GM18511 (cell line): Measurements from ENCODE around the gene TSPO2.
"Not testable (repeated sequence)": the region's sequence is repeated elsewhere in the genome, so short reads cannot be mapped to it uniquely, and the experiment has no call there.

Experiments used
- ATAC-seq: cut with Tn5 transposase; IDR thresholded peaks from one replicate; pipeline ENCODE4 v1.9.1; 2021; ENCODE audit warnings: mild to moderate bottlenecking, moderate library complexity; ENCODE audit not compliant: unreplicated experiment

Gene TSPO2, protein sequence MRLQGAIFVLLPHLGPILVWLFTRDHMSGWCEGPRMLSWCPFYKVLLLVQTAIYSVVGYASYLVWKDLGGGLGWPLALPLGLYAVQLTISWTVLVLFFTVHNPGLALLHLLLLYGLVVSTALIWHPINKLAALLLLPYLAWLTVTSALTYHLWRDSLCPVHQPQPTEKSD

DNA sequence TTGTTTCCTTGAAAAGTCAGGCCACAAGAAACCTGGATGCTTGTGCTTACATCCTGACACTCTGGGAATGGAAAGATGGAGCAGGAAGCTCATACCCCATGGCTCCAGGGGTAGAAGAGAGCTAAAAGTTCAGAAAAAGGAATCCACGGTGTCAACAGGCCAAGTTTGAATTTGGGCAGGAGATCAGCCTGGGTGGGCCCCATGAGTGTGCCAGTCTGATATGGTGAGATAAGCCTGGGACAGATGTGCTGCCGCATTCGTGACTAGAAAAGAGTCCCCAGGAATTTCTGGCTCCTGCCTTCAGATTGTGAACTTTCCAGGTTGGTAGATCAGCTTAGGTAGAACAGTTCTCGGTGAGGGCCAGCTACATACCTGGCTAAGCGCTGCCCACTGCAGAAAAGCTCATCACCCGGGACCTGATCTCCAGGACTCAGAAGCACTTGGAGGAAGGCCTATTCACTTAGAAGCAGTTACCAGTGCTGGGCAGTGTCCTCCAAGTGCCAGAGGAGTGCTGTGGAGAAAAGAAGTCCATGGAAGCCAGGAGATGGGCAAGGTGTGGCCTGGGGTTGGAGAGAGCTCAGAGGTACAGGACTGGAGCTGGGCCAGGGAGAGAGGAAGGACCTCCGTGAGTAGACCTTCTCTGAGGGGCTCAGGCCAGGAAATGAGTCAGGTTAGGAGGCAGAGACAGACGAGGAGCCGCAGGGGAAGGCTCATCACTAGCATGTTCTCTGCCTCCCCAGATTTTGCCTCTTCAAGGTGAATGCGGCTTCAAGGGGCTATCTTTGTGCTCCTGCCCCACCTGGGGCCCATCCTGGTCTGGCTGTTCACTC, at the start of gene TSPO2:
Gene TSPO2 (plus strand): TSS at position 242 of the 830 bp plus-strand sequence. CDS start 519 bp downstream, at position 761.
- ATAC-seq: no peak

DNA sequence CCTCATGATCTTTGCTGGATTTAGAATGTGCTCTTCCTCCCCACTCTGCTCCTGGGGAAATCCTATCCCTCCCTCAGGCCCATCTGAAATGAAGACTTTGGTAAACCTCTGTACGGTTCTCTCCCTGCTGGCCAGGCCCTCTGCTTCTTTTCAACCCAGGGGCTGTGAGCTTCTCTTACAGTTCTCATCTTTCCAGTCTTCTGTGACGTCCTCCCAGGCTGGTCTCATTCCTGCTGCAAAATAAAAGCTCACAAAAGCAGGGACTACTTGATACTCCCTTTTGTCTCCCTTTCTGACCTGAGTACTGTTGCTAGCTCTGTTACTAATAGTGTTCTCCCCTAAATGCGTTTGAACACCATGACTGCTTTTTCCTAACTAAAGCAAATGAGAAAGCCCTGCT, 49.5 kb upstream of the TSPO2 start:
- no peak for ATAC-seq

DNA sequence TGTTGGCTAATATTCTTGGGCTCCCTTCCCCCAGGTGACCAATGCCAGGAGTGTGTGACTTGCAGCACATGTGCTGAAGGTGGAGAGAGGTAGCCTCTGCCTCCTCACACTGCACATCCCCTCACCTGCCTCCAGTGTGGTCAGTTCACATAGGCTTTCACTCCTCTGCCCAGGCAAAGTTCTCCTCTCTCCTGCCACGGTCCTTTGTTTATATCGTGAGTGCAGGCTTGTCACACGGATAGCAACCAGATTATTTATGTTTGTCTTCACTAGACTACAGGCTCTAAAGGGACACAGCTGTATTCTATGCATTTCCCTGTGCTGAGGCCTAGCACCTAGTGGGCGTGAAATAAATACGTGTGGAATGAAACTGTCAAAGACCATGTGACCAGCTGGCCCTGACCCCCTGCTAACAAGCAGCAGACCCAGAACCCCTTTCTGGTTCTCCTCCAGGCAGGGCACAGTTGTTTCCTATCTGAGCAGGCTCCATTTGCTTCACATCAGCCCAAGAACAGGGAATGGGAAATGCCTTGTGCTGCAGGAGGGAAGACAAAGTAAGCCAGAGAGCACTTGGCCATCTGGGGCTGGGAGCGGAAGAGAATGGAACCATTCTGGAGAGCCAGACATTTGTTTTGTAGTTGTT, 45.6 kb upstream of the TSPO2 start:
- no peak for ATAC-seq

DNA sequence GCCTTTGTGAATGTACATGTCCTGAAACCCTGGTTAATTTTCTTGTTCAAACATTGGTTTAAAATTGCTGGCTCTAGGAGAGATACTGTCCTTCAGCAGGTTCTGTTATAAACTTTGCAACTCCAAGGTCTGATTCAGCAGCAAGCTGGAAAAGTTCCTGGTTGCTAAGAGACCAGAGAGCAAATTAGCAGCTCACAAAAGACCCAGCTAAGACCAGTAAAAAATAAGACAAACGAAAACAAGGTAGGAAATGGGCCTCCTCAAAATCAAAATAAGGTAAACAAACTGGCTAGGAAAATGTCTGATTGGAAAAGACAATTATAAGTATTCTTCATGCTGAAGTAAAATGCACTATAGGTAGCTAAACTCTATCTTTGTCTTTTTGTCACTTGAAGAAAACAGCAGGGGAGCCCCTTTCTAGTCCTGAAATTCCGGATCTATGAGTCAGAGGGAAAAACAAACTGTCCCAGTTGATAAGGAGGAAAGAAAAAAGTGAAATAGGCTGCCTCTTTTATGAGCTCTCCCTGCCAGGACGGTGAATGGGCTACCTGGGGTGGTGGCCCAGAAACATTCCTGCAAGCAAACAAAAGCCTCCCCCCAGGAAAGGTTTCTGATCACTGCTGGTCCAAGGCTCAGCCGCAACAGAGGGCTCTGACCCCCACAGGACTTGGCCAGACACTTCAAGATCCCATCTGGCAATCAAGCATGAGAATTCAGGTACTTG, 44.9 kb upstream of the TSPO2 start:
- no peak for ATAC-seq

DNA sequence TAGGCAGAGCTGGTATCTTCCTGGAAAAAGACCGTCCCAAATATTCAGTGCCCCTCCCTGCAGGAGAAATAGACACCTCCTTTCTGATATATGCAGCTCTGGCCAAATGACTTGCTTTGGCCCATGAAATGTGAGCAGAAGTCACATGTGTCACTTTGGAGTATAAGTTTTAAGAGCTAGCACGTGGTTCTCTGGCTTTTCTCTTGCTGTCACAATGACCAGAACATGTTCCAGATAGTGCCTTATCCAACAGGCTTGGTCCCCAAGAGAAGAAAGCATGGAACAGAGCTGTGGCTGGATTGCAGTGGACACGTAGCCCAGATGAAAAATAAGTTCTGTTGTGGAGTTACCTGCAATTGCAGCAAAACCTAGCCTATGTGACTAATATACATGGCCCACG, 43.6 kb upstream of the TSPO2 start:
- ATAC-seq: no peak

DNA sequence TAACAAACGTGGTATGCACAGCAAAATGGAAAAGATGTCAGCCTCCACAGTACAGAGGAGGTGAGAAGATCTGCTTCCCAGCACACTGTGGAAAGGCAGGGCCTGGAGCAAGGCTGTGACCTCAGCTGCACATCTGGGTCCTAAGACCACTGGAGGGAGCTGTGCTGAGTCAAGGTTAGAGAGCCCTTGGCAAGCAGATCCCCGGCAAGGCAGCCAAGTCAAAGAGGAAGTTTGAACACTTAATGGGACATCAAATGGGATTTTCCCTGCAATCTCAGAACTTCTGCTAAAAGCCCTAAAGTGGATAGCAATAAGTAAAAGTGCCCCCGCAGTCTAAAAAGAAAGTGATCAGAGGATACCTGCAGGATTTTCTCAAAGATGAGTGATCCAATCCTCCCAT, 42.7 kb upstream of the TSPO2 start:
- ATAC-seq: no peak

DNA sequence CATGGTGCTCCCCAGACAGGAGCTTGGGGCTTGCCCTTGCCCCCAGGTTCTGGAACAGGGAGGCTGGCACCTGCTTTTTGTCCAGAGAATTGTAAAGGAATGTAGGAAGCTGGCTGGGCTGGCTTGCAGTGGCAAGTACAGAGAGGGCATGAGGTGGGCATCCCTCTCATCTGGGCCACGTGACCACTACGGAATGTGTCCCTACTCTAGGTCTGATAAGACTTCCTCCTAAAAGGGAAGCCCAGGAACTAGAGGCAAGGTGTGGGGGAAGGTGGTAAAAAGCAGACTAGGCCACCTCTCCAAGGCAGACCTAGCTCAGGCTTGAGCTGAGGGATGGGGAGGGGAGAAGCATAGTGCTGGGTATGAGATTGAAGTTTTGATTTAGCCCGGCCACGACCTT, 42.0 kb upstream of the TSPO2 start:
- no peak for ATAC-seq

DNA sequence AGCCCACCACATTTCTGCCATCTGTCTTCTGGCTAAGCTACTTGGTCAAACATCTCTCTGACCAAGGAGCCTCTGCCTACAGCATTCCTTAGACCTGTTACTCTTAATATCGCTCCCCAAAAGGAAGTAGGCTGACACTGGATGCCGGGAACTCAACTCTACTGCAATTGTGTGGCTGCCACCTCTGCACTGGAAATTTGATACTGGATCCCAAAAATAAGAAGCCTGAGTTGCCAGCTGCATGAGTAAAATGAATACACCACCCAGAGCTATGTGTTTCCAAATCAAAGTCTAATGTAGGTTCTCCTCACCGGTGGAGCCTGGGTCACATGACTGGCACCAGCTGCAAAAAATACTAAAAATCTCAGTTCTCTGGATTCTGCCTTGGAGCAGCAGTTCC, 40.1 kb upstream of the TSPO2 start:
- ATAC-seq: no peak

DNA sequence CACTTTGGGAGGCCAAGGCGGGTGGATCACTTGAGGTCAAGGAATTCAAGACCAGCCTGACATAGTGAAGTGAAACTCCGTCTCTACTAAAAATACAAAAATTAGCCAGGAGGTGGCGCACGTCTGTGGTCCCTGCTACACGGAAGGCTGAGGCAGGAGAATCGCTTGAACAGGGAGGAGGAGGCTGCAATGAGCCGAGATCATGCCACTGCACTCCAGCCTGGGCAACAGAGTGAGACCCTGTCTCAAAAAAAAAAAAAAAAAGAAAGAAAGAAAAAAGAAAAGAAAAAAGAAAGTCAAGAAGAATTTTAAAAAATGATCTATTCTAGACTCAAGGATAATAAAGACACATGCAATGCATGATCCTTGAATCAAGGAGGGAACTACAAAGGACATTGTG, 36.0 kb upstream of the TSPO2 start:
- ATAC-seq: peak; percentile 68

DNA sequence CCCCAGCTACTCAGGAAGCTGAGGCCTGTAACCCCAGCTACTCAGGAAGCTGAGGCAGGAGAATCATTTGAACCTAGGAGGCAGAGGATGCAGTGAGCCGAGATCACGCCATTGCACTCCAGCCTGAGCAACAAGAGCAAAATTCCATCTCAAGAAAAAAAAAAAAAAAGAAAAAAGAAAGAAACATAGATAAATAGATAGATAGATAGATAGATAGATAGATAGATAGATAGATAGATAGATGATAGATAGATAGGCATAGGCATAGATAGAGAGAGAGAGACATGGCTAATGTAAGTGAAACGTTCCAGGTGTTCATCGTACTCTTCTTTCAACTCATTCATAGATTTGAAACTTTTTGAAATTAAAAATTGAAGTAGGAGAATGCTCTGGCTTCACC, 35.3 kb upstream of the TSPO2 start:
- ATAC-seq: not testable (repeated sequence)

DNA sequence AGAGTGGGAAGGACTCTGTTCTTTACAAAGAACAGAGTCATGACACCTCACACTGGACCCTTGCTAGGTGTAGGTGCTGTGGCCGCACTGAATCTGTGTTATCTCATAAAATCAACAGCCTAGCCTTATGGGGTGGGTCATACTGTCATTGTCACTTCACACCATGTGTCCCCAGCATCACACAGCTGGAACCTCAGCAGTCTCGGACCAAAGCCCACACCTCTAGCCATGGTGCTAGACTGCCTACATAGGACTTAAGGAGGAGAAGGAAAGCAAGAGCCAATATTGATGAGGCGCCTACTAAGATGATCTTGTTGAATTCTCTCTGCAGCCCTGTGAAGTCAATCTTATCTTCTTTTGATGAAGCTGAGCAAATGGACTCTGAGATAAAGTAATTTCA, 34.3 kb upstream of the TSPO2 start:
- no peak for ATAC-seq

DNA sequence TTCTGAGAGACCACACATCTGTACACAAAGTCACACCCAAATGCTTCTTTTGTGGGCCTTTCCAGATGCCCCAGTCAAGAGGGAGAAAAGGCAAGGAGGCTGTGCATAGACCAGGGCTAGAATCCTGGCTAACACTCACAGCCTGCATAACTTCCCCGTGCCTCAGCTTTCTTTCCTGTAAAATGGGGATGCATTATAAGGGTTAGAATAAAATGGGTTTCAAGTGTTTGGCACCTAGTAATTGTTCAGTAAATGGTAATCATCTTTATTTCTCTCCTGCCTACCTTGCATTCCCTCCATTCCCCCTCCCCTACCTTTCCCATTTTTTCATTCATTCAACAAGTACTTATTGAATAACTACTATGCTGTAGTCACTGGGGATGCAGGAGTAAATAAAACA, 32.6 kb upstream of the TSPO2 start:
- no peak for ATAC-seq

DNA sequence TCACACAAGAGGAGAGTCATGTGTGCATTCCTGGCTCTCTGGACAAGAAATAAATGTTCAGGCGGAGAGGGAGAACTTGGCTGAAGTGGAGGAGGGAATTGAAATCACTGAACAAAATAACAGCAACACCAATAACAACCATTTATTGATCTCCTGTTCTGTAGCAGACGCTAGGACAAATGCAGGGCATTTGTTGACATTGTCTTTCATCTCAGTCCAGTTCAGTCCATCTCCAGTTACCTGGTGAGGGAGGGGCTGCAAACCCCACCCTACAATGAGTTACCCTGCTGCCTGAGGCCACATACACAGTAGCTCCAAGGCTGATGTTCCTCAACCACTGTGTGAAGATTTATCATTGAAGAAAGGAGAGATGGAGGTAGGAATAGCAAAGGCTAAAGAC, 30.6 kb upstream of the TSPO2 start:
- no peak for ATAC-seq

DNA sequence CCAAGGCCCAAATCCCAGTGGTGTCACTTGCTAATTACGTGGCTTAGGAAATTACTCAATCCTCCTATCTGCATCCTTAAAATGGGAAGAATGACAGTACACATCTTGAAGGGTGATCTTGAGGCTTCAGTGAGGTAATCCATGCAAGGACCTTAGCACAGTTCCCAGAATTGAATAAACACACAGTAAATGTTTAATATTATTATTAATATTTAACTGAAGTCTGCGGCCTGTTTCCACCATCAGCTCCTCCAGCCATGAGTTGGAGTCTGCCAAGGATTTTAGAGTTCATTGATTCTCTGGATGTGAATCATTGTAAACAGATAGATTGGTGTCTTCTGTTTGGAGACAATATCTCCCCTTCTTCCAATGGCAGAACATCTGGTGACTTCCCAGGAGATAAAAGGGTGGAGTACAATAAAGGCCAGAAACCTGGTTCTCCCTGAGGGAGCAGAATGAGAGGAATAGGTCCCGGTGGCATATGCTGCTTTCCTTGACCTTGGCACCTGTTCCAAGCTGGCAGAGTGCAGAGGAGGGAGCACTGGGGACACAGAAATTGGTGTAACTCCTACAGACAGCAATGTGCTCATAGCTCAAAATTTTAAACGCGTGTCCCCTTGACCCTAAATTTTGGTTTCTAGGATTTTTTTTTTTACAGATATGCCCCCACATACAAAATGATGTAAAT, 28.7 kb upstream of the TSPO2 start:
- no peak for ATAC-seq

DNA sequence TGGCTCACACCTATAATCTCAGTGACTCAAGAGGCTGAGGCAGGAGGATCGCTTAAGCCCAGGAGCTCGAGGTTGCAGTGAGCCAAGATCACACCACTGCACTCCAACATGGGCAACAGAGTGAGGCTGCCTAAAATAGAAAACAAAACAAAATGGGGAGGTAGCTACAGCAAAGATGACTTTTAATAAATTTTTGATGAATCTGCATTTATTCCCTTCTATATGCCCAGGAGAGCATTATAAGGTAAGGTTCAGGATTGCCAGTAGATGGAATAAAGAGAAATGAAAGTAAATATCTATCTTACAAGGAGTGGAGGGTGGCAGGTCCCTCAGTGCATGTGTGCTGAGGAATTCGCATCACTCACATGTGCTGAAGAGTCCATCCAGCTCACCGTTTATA, 27.5 kb upstream of the TSPO2 start:
- no peak for ATAC-seq

DNA sequence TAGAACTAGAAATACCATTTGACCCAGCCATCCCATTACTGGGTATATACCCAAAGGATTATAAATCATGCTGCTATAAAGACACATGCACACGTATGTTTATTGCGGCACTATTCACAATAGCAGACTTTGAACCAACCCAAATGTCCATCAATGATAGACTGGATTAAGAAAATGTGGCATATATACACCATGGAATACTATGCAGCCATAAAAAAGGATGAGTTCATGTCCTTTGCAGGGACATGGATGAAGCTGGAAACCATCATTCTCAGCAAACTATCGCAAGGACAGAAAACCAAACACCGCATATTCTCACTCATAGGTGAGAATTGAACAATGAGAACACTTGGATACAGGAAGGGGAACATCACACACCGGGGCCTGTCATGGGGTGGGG, 26.4 kb upstream of the TSPO2 start:
- ATAC-seq: not testable (repeated sequence)

DNA sequence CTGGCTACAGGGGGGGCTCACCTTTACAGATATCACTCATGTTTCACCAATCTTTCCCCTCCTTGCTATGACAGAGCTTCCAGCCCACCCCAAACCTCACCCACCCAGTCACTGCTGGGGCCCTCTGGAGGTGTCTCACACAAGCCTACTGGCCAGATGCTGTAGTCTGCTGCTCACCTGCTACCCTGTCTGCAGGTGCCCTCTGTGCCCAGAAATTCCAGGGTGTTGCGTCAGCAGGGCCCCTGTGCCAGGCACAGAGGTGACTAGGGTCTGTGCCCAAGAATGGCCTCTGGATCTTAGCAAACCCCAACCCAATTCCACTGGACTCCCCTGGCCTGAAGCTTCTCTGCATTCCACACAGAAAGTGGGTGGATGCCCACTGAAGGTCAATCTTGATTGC, 24.6 kb upstream of the TSPO2 start:
- no peak for ATAC-seq

DNA sequence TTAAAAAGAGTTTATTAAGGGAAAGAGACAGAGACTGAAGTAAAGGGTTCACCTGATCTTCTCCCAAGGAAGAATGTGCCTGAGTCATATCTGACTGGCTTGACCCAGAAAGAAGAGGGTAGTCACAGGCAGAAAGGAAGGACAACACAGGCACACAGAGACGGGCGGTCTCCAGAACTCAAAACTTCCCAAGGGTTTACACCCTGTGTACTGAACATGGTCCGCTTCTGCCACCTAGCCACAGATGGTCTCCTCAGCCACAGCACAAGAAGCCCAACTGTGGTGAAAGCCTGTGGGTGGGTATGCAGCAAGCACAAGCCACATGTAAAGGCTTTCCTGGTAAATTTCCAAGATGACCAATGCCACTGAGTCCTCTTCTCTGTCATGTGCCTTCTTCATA, 20.4 kb upstream of the TSPO2 start:
- no peak for ATAC-seq

DNA sequence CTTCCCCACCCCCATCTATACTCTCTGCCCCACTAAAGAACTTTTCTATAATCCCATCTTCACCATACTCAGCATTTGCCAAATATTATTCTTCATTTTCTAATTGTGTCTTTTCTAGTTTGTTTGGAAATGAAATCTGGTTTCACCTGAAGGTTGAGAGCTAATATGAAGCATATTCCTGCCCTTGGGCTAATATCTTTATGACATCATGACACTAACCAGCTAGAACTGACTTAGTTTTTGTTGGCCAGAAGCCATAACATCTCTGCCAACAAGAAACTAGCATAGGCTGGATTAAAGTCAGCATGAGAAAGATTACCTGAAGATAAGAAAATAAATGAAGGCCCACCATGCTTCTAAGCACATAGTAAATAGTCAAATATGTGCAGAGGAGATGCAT, 20.0 kb upstream of the TSPO2 start:
- no peak for ATAC-seq

DNA sequence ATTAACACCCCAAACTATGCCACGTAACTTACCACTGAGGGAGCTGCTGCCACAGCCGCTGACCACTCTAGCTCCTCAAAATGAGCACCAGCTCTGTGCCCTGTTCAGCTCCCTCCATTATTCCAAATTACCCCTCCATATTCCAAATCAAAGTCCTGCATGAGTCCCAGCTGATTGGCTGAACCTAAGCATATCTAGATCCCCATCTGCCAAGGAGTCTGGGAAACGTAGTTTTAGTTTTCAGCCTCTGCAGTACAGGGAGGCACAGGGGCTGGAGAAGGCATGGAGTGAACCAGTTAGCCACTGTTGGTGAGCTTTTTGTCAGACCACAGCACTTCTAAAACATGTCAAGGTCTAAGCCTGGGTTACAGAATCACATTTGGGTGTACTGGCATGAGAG, 19.2 kb upstream of the TSPO2 start:
- ATAC-seq: no peak

DNA sequence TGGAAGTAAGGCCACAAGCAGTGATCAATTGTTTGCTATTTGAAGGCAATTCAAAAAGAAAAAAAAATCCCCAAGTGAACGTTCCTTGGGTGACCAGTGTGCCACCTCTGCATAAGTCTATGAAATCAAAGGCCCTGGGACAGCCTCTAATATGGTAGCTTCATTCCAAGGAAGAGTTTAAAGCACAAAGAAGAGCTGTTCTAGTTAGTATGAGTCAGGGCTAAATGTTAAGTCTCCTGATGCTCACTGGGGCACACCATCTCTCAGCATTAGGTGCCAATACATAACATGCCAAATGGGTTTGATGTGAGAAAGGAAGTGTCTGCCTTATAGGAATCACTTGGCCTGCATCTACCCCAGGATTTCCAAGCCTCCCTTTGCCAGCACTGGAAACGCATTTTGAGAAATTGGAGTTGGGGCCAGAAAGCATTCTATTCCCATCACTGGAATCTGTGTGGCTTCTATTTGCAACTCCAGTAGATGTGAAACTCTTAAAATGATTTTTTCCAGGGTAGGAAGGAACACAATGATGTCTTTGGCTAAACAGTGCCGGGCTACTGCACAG, 16.2 kb upstream of the TSPO2 start:
- ATAC-seq: no peak
